PFSK-1 (cell line): Measurements from ENCODE around the gene AKAP7.

Experiments
- FOXP2 ChIP-seq: optimal IDR thresholded peaks from 2 replicates; pipeline ENCODE3; 2011; ENCODE audit warnings: borderline replicate concordance, control low read depth, inconsistent platforms; ENCODE audit not compliant: insufficient read depth; ENCODE audit errors: extremely low read length, extremely low read depth
- POLR2AphosphoS5 ChIP-seq: IDR thresholded peaks from 2 replicates; pipeline ENCODE4 v1.6.1; 2012; ENCODE audit warnings: low read depth, mild to moderate bottlenecking, control low read depth, low read length, moderate library complexity
- REST ChIP-seq, 2 experiments: IDR thresholded peaks; 2 replicates each; pipeline versions ENCODE4 v1.6.1 to v1.8.0; 2011 to 2012; ENCODE audit warnings: low read depth in 2 of 2, low read length in 2 of 2, control low read depth in 1 of 2, inconsistent platforms in 1 of 2, mild to moderate bottlenecking in 1 of 2, moderate library complexity in 1 of 2; ENCODE audit not compliant: insufficient read depth in 1 of 2
- SIN3A ChIP-seq: IDR thresholded peaks from 2 replicates; pipeline ENCODE4 v1.6.1; 2012; ENCODE audit warnings: mild to moderate bottlenecking, low read length, moderate library complexity, borderline replicate concordance; ENCODE audit not compliant: insufficient read depth
- TAF1 ChIP-seq: IDR thresholded peaks from 2 replicates; pipeline ENCODE4 v1.6.1; 2012; ENCODE audit warnings: low read length, control low read depth, borderline replicate concordance; ENCODE audit not compliant: insufficient read depth

Gene AKAP7

GRCh38 chr6:131262060-131262459, 126.8 kb downstream of the AKAP7 start:
- no peak for TF ChIP-seq REST (IDR thresholded peaks at IDR 0.05; ENCODE audit: insufficient read depth in 1 of 2, low read depth in 2 of 2, low read length in 2 of 2)
- no peak for TF ChIP-seq FOXP2
- TF ChIP-seq TAF1, result no peak
- no peak for TF ChIP-seq SIN3A
- no peak for TF ChIP-seq POLR2AphosphoS5

- no peak for TF ChIP-seq TAF1
- no peak for TF ChIP-seq FOXP2
- TF ChIP-seq REST (IDR thresholded peaks at IDR 0.05; ENCODE audit: insufficient read depth in 1 of 2, low read depth in 2 of 2, low read length in 2 of 2), result no peak
Observed at GRCh38 chr6:131265939-131266338, 130.7 kb downstream of the AKAP7 start.

- TF ChIP-seq POLR2AphosphoS5, result no peak
- no peak for TF ChIP-seq REST (IDR thresholded peaks at IDR 0.05; ENCODE audit: insufficient read depth in 1 of 2, low read depth in 2 of 2, low read length in 2 of 2)
- TF ChIP-seq TAF1, result no peak
- TF ChIP-seq SIN3A, result no peak
- no peak for TF ChIP-seq FOXP2
Observed at GRCh38 chr6:131268303-131268702, 133.0 kb downstream of the AKAP7 start.

GRCh38 chr6:131269565-131270391, 134.5 kb downstream of the AKAP7 start:
- TF ChIP-seq TAF1, result no peak
- TF ChIP-seq REST (IDR thresholded peaks at IDR 0.05; ENCODE audit: insufficient read depth in 1 of 2, low read depth in 2 of 2, low read length in 2 of 2), result no peak
- no peak for TF ChIP-seq FOXP2
- TF ChIP-seq POLR2AphosphoS5, result no peak
- no peak for TF ChIP-seq SIN3A
